GM12878 (cell line): Measurements from ENCODE around the gene LRRC75A. TPM values are rescaled to one million over a fixed set of nuclear protein-coding genes. Genes with fewer than 3 reads are reported as not detected.

ENCODE experiments used
- ATAC-seq: fragments of 200-7000 bp; cut with Tn5 transposase; 3 replicates; pipeline ENCODE4 v1.9.1; 2020; ENCODE audit warnings: mild to moderate bottlenecking, moderate library complexity
- BruUV-seq: library from RNA; stranded (reverse); fragments of 400-500 nt; replicated peaks from 2 replicates; lab custom pipeline; 2021; lab: Mats Ljungman, UMichigan
- CTCF ChIA-PET: fragments of 300-600 bp; sonication (Branson Sonifier 250); formaldehyde crosslinking; extraction: SDS; loops from one replicate; lab custom pipeline; 2021; ENCODE audit warnings: inconsistent platforms; lab: Yijun Ruan, JAX
- POLR2A ChIA-PET: fragments of 350-600 bp; formaldehyde crosslinking; extraction: SDS; loops from one replicate; lab custom pipeline; 2021; ENCODE audit warnings: inconsistent platforms; lab: Charles Lee
- RAD21 ChIA-PET: fragments of 300-600 bp; sonication (Branson Sonifier 250); formaldehyde crosslinking; loops from one replicate; lab custom pipeline; 2023; ENCODE audit warnings: antibody characterized with exemption; ENCODE audit not compliant: unreplicated experiment; lab: Charles Lee
- SMC1A ChIA-PET: fragments of 300-600 bp; sonication (Branson Sonifier 250); formaldehyde crosslinking; loops from one replicate; lab custom pipeline; 2023; ENCODE audit not compliant: unreplicated experiment, uncharacterized antibody; lab: Charles Lee
- DNase-seq: peaks from one replicate; pipeline ENCODE4 v3.0.0-alpha.2; 2011; ENCODE audit warnings: low read depth, low spot score
- FAIRE-seq: peaks from 3 replicates; lab custom pipeline; 2011; peaks lifted over from hg19 to GRCh38; lab: Jason Lieb, UNC
- H2AFZ ChIP-seq: 2 replicates; pipeline ENCODE4 v1.6.0; 2011; ENCODE audit warnings: low read depth, low read length, control low read depth; ENCODE audit not compliant: control insufficient read depth
- H3K27ac ChIP-seq: 2 replicates; pipeline ENCODE4 v1.5.1; 2011; ENCODE audit warnings: control low read depth; ENCODE audit not compliant: control insufficient read depth, insufficient read depth
- H3K27me3 ChIP-seq, 2 experiments: replicated peaks in 1 of 2; 2 replicates each; pipeline versions ENCODE4 v1.6.0 to v1.6.1; 2011; ENCODE audit warnings: low read length in 1 of 2; ENCODE audit not compliant: control insufficient read depth in 2 of 2, insufficient read depth in 2 of 2
- H3K36me3 ChIP-seq, 2 experiments: 2 replicates each; pipeline ENCODE4 v1.5.1; 2011; ENCODE audit warnings: low read length in 1 of 2; ENCODE audit not compliant: control insufficient read depth in 2 of 2, insufficient read depth in 2 of 2
- H3K4me1 ChIP-seq: 2 replicates; pipeline ENCODE4 v1.6.1; 2011; ENCODE audit warnings: mild to moderate bottlenecking, low read length, moderate library complexity, mixed read lengths; ENCODE audit not compliant: control insufficient read depth, insufficient read depth
- H3K4me2 ChIP-seq: 2 replicates; pipeline ENCODE4 v1.6.0; 2011; ENCODE audit warnings: control low read depth; ENCODE audit not compliant: control insufficient read depth, insufficient read depth
- H3K4me3 ChIP-seq: fragments of 200-600 bp; sonication (generic); 2 replicates; pipeline ENCODE4 v1.5.1; 2016
- H3K79me2 ChIP-seq: 2 replicates; pipeline ENCODE4 v1.6.0; 2011; ENCODE audit warnings: low read length; ENCODE audit not compliant: control insufficient read depth, insufficient read depth
- H3K9ac ChIP-seq: 2 replicates; pipeline ENCODE4 v1.8.0; 2011; ENCODE audit warnings: low read length, control low read depth, mixed read lengths; ENCODE audit not compliant: control insufficient read depth, insufficient read depth
- H3K9me3 ChIP-seq: replicated peaks from 3 replicates; pipeline ENCODE4 v1.5.1; 2011; ENCODE audit warnings: mild to moderate bottlenecking, low read length; ENCODE audit not compliant: control insufficient read depth, insufficient read depth
- H4K20me1 ChIP-seq: 2 replicates; pipeline ENCODE4 v1.6.0; 2011; ENCODE audit not compliant: control insufficient read depth, insufficient read depth
- BCL11A ChIP-seq: IDR thresholded peaks from 2 replicates; pipeline ENCODE4 v1.6.1; 2011; ENCODE audit warnings: low read depth, low read length
- EED ChIP-seq: sonication (generic); IDR thresholded peaks from 2 replicates; pipeline ENCODE4 v1.6.1; 2016; ENCODE audit warnings: antibody characterized with exemption, low read depth
- EZH2 ChIP-seq: IDR thresholded peaks from 2 replicates; pipeline ENCODE4 v1.6.1; 2012; ENCODE audit warnings: low read depth, mild to moderate bottlenecking, control low read depth, inconsistent platforms, low read length, borderline replicate concordance; ENCODE audit not compliant: control insufficient read depth
- FOS ChIP-seq: IDR thresholded peaks from 3 replicates; pipeline ENCODE4 v1.6.1; 2011; ENCODE audit warnings: borderline replicate concordance; ENCODE audit not compliant: insufficient read length; ENCODE audit errors: extremely low read depth
- MAX ChIP-seq: IDR thresholded peaks from 2 replicates; pipeline ENCODE4 v1.6.1; 2012; ENCODE audit warnings: low read depth, low read length, improper control_type of control experiment
- MEF2B ChIP-seq: fragments of 450-650 bp; IDR thresholded peaks from 2 replicates; pipeline ENCODE4 v1.6.1; 2018; ENCODE audit warnings: mild to moderate bottlenecking, moderate library complexity; ENCODE audit not compliant: partially characterized antibody, poor library complexity, severe bottlenecking
- MLLT1 ChIP-seq: fragments of 450-650 bp; IDR thresholded peaks from 2 replicates; pipeline ENCODE4 v1.6.1; 2016; ENCODE audit warnings: mild to moderate bottlenecking
- PBX3 ChIP-seq: IDR thresholded peaks from 2 replicates; pipeline ENCODE4 v1.6.1; 2011; ENCODE audit warnings: mild to moderate bottlenecking, low read depth, low read length, moderate library complexity; ENCODE audit not compliant: insufficient replicate concordance
- PML ChIP-seq: IDR thresholded peaks from 2 replicates; pipeline ENCODE4 v1.6.1; 2012; ENCODE audit warnings: low read length, inconsistent platforms
- POLR2A ChIP-seq: IDR thresholded peaks from 2 replicates; pipeline ENCODE4 v1.6.1; 2011; ENCODE audit warnings: low read depth, mild to moderate bottlenecking, low read length
- SPI1 ChIP-seq: IDR thresholded peaks from 2 replicates; pipeline ENCODE4 v1.6.1; 2011; ENCODE audit warnings: low read depth, mild to moderate bottlenecking, low read length, moderate library complexity, borderline replicate concordance; ENCODE audit not compliant: insufficient read depth
- TCF12 ChIP-seq: IDR thresholded peaks from 2 replicates; pipeline ENCODE4 v1.6.1; 2011; ENCODE audit warnings: low read depth, mild to moderate bottlenecking, low read length
- ZBTB40 ChIP-seq: fragments of 450-650 bp; IDR thresholded peaks from 2 replicates; pipeline ENCODE4 v1.6.1; 2016; ENCODE audit warnings: mild to moderate bottlenecking, moderate library complexity, borderline replicate concordance
- ZNF622 ChIP-seq: fragments of 450-650 bp; IDR thresholded peaks from 2 replicates; pipeline ENCODE4 v1.6.1; 2017; ENCODE audit warnings: mild to moderate bottlenecking, inconsistent platforms
- ZSCAN29 ChIP-seq: fragments of 450-650 bp; IDR thresholded peaks from 2 replicates; pipeline ENCODE4 v1.6.1; 2017; ENCODE audit warnings: mild to moderate bottlenecking, moderate library complexity
- WGBS: methylation state at CpG from one replicate; pipeline ENCODE4 v1.1.6; 2016; ENCODE audit warnings: low lambda C conversion rate; ENCODE audit not compliant: insufficient replicate concordance, insufficient coverage; ENCODE audit errors: missing lambda C conversion rate; 5-methylcytosine and 5-hydroxymethylcytosine counted together
- in situ Hi-C: fragments of 300-500 bp; cut with MboI; formaldehyde crosslinking; loops from 9 replicates; pipeline ENCODE4 v1.14.3; 2018; ENCODE audit warnings: mixed read lengths
- intact Hi-C: fragments of 100-400 bp; cut with micrococcal nuclease; formaldehyde crosslinking; loops from one replicate; pipeline ENCODE4 v1.14.2; 2022; ENCODE audit not compliant: unreplicated experiment
- polyA plus RNA-seq, 11 experiments: library from polyadenylated mRNA; depleted of rRNA in 4 of 11; unstranded in 6 of 11; stranded (reverse) in 5 of 11; fragments of >200 nt; fragmentation: Nextera tagmentation in 4 of 11; fragmentation: Illumina TruSeq in 1 of 11; extraction: Ambion mirVana in 4 of 11; extraction: Trizol in 1 of 11; gene quantifications; 1 replicate in 1 of 11; 2 replicates in 10 of 11; pipeline versions ENCODE4 v1.2.1 to v1.2.3, GENCODE V29; 2011 to 2016; ENCODE audit warnings: inconsistent platforms in 2 of 11, missing spikeins in 2 of 11, low read depth in 1 of 11
- total RNA-seq, 4 experiments: library from RNA; depleted of rRNA in 3 of 4; stranded (reverse); fragments of >200 nt in 3 of 4; fragmentation: Illumina TruSeq in 1 of 4; extraction: Trizol in 1 of 4; gene quantifications; 2 replicates each; pipeline versions ENCODE4 v1.2.1 to v1.2.3, GENCODE V29; 2013 to 2021

LRRC75A gene
- total and polyA plus RNA-seq, 10 of the 15 experiments (the other 5 are each of a cell fraction or from before 2014, with no cell fraction given) = 0.01 to 1.3 (median 0.09) TPM; not detected in 2

GRCh38 chr17:16419074-16419928, 72.7 kb downstream of the LRRC75A start:
- intact Hi-C loops (loop anchor here (2.0 to 10.0 kb wide), 2 partner anchors 20 to 204 kb away; partner anchors contain the start of genes NCOR1 and PIGL), in situ Hi-C loops (loop anchor here (5.0 to 10.0 kb wide), 2 partner anchors 37 to 566 kb away; partner anchors contain the start of gene UBB)
- 5% methylated on average over 8 of the region's 8 CpGs for WGBS
- POLR2A ChIA-PET = interaction anchor here (0.5 to 6.7 kb wide), 7 partner anchors 11 to 59 kb away, joined by 3 to 54 read pairs (median 6); partner anchors contain the start of gene UBB
- H3K27ac ChIP-seq = peak overlapping the region; percentile 91
- peaks cover 44% of the 10 kb centered on the region for H3K4me1 ChIP-seq
- no peaks in the 10 kb centered on the region for H3K27me3 ChIP-seq
- SMC1A ChIA-PET = interaction anchor here (0.6 to 5.4 kb wide), 5 partner anchors 13 to 55 kb away, joined by 3 to 41 read pairs (median 13); no protein-coding TSS in a partner anchor
- no TSS peak for BruUV-seq
- ATAC-seq (peak; percentile 49), FAIRE-seq (peak; percentile 84), DNase-seq (peak; percentile 59)
- no peaks in the 10 kb centered on the region for H3K9me3 ChIP-seq
- CTCF ChIA-PET = interaction anchor here (1.0 to 7.4 kb wide), 8 partner anchors 9 to 66 kb away, joined by 3 to 127 read pairs (median 10); partner anchors contain the start of gene CENPV
- peak overlapping the region; percentile 92 for H3K4me2 ChIP-seq
- peaks cover 59% of the 10 kb centered on the region for H3K79me2 ChIP-seq
- RAD21 ChIA-PET = interaction anchor here (0.8 to 6.8 kb wide), 11 partner anchors 8 to 133 kb away, joined by 3 to 82 read pairs (median 3); partner anchors contain the start of gene UBB
- H3K9ac ChIP-seq = peak overlapping the region; percentile 73
- H4K20me1 ChIP-seq = no peaks in the 10 kb centered on the region
- peaks cover 15 to 22% of the 10 kb centered on the region in 2 experiments for H3K36me3 ChIP-seq
- peak overlapping the region; percentile 95 for H3K4me3 ChIP-seq
- no peak overlapping the region for H2AFZ ChIP-seq
- 0 out of 2 replicates have a peak, but pooled peaks have one; percentile 3 for TF ChIP-seq ZBTB40
- peak; percentile 67; the same call in 1 of the 2 replicates for TF ChIP-seq MLLT1
- TF ChIP-seq PML = 0 out of 2 replicates have a peak, but pooled peaks have one; percentile 45
- TF ChIP-seq FOS = no peak
- no peak for TF ChIP-seq ZNF622
- TF ChIP-seq EZH2 = no peak
- TF ChIP-seq TCF12 = no peak
- TF ChIP-seq SPI1 = peak; percentile 53; the same call in 1 of the 2 replicates
- TF ChIP-seq POLR2A = peak; percentile 48
- TF ChIP-seq MAX = no peak
- TF ChIP-seq MEF2B = peak; percentile 65
- peak; percentile 54 for TF ChIP-seq EED
- TF ChIP-seq BCL11A = peak; percentile 52; the same call in 1 of the 2 replicates
- TF ChIP-seq ZSCAN29 = no peak
- TF ChIP-seq PBX3 = no peak
